Gastrocnemius medialis (tissue), 4 donors: ENCODE results near the gene ATAD3A.
"Not testable (repeated sequence)": the region's sequence is repeated elsewhere in the genome, so short reads cannot be mapped to it uniquely, and the experiment has no call there.

Experiments used
- POLR2A ChIP-seq, 2 donors: fragments of 450-650 bp; IDR thresholded peaks; one replicate each; pipeline ENCODE4 v1.6.1; 2017; ENCODE audit warnings: antibody characterized with exemption in 2 of 2, mild to moderate bottlenecking in 2 of 2, moderate library complexity in 2 of 2
- TF ChIP-seq, protein P1 (sequence below), 5 experiments: fragments of 450-650 bp in 3 of 5; fragments of 200-600 bp in 2 of 5; sonication (generic) in 2 of 5; IDR thresholded peaks in 4 of 5; conservative IDR thresholded peaks in 1 of 5; 1 replicate in 4 of 5; 2 replicates in 1 of 5; pipeline ENCODE4 v1.5.1; 2016 to 2019; ENCODE audit warnings: antibody characterized with exemption in 5 of 5, mild to moderate bottlenecking in 3 of 5, moderate library complexity in 3 of 5

DNA sequence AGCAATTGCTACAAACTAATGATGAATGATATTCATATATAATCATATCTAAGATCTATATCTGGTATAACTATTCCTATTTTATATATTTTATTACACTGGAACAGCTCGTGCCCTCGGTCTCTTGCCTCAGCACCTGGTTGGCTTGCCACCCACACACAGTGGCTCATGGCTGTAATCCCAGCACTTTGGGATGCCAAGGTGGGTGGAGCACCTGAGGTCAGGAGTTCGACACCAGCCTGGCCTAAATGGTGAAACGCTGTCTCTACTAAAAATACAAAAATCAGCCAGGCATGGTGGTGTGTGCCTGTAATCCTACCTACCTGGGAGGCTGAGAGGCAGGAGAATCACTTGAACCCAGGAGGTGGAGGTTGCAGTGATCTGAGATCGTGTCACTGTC is 6.2 kb upstream of the ATAD3A start:
- TF ChIP-seq, protein P1, sequence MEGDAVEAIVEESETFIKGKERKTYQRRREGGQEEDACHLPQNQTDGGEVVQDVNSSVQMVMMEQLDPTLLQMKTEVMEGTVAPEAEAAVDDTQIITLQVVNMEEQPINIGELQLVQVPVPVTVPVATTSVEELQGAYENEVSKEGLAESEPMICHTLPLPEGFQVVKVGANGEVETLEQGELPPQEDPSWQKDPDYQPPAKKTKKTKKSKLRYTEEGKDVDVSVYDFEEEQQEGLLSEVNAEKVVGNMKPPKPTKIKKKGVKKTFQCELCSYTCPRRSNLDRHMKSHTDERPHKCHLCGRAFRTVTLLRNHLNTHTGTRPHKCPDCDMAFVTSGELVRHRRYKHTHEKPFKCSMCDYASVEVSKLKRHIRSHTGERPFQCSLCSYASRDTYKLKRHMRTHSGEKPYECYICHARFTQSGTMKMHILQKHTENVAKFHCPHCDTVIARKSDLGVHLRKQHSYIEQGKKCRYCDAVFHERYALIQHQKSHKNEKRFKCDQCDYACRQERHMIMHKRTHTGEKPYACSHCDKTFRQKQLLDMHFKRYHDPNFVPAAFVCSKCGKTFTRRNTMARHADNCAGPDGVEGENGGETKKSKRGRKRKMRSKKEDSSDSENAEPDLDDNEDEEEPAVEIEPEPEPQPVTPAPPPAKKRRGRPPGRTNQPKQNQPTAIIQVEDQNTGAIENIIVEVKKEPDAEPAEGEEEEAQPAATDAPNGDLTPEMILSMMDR (IDR thresholded peaks at IDR 0.05 in 4 of 5, conservative IDR thresholded peaks at IDR 0.05 in 1 of 5), result not testable (repeated sequence)
- TF ChIP-seq POLR2A (IDR thresholded peaks at IDR 0.05), result not testable (repeated sequence)
